ENCODE data around the gene ROBO4.

The ROBO4 gene

GRCh38 chr11:124890683-124891372 is 6.8 kb downstream of the ROBO4 start:
- DNase-seq (ENCODE audit: low read depth in 1 of 2, low spot score in 1 of 2) = no peak

GRCh38 chr11:124890151-124890550 is 7.5 kb downstream of the ROBO4 start:
- no peak for DNase-seq (ENCODE audit: low read depth in 1 of 2, low spot score in 1 of 2)

- DNase-seq (ENCODE audit: low read depth in 1 of 2, low spot score in 1 of 2) = no peak
Measured at GRCh38 chr11:124889191-124890091, 8.2 kb downstream of the ROBO4 start.

- no peak for DNase-seq (ENCODE audit: low read depth in 1 of 2, low spot score in 1 of 2)
Measured at GRCh38 chr11:124887667-124888013, 10.0 kb downstream of the ROBO4 start.

GRCh38 chr11:124886978-124887666 is 10.5 kb downstream of the ROBO4 start:
- DNase-seq (ENCODE audit: low read depth in 1 of 2, low spot score in 1 of 2) = no peak

- no peak for DNase-seq (ENCODE audit: low read depth in 1 of 2, low spot score in 1 of 2)
Measured at GRCh38 chr11:124886476-124886875, 11.2 kb downstream of the ROBO4 start.

GRCh38 chr11:124884869-124885479 is 12.7 kb downstream of the ROBO4 start:
- DNase-seq (ENCODE audit: low read depth in 1 of 2, low spot score in 1 of 2) = no peak

- DNase-seq (ENCODE audit: low read depth in 1 of 2, low spot score in 1 of 2) = no peak
Measured at GRCh38 chr11:124884340-124884739, 13.3 kb downstream of the ROBO4 start.

GRCh38 chr11:124882339-124883071 is 15.2 kb downstream of the ROBO4 start:
- no peak for DNase-seq (ENCODE audit: low read depth in 1 of 2, low spot score in 1 of 2)

GRCh38 chr11:124880958-124881357 is 16.7 kb downstream of the ROBO4 start:
- no peak for DNase-seq (ENCODE audit: low read depth in 1 of 2, low spot score in 1 of 2)

GRCh38 chr11:124880290-124880611 is 17.4 kb downstream of the ROBO4 start:
- no peak for DNase-seq (ENCODE audit: low read depth in 1 of 2, low spot score in 1 of 2)

- no peak for DNase-seq (ENCODE audit: low read depth in 1 of 2, low spot score in 1 of 2)
Measured at GRCh38 chr11:124879493-124880289, 18.0 kb downstream of the ROBO4 start.

- DNase-seq (ENCODE audit: low read depth in 1 of 2, low spot score in 1 of 2) = no peak
Measured at GRCh38 chr11:124878759-124879492, 18.7 kb downstream of the ROBO4 start.

GRCh38 chr11:124877910-124878758 is 19.5 kb downstream of the ROBO4 start:
- DNase-seq (ENCODE audit: low read depth in 1 of 2, low spot score in 1 of 2) = no peak

- DNase-seq (ENCODE audit: low read depth in 1 of 2, low spot score in 1 of 2) = no peak
Measured at GRCh38 chr11:124877631-124877909, 20.1 kb downstream of the ROBO4 start.

- no peak for DNase-seq (ENCODE audit: low read depth in 1 of 2, low spot score in 1 of 2)
Measured at GRCh38 chr11:124876818-124877630, 20.6 kb downstream of the ROBO4 start.

GRCh38 chr11:124875943-124876817 is 21.5 kb downstream of the ROBO4 start:
- DNase-seq (ENCODE audit: low read depth in 1 of 2, low spot score in 1 of 2) = peak; percentile 65 to 71

Measured in activated CD4-positive, alpha-beta T cell treated with anti-CD3 and anti-CD28 coated beads, Interleukin-2, amount 50 U/mL, for 24 hours (primary cell).